SU-DHL-6 (cell line): Measurements from ENCODE around the gene PRPF8.
"Not testable (repeated sequence)": the region's sequence is repeated elsewhere in the genome, so short reads cannot be mapped to it uniquely, and the experiment has no call there.

ENCODE experiments used
- H2AFZ ChIP-seq: fragments of 200-600 bp; sonication (generic); 2 replicates; pipeline ENCODE4 v1.6.1; 2014; ENCODE audit warnings: low read depth, mild to moderate bottlenecking, moderate library complexity, mixed read lengths, antibody characterized with exemption, low read length; ENCODE audit not compliant: severe bottlenecking
- H3F3A ChIP-seq: fragments of 200-600 bp; shearing (Covaris generic); 2 replicates; pipeline ENCODE4 v1.6.0; 2016; ENCODE audit warnings: antibody characterized with exemption, mild to moderate bottlenecking; ENCODE audit not compliant: insufficient read depth
- H3K27ac ChIP-seq: fragments of 200-600 bp; sonication (generic); 2 replicates; pipeline ENCODE4 v1.5.1; 2016; ENCODE audit warnings: low read depth, mild to moderate bottlenecking, low read length, moderate library complexity, mixed read lengths
- H3K27me3 ChIP-seq: fragments of 200-600 bp; sonication (generic), shearing (Covaris generic); 2 replicates; pipeline ENCODE4 v1.6.0; 2014; ENCODE audit warnings: mild to moderate bottlenecking, low read length
- H3K36me3 ChIP-seq: fragments of 200-600 bp; sonication (generic); 2 replicates; pipeline ENCODE4 v1.6.1; 2014; ENCODE audit warnings: mild to moderate bottlenecking, low read length, mixed read lengths
- H3K4me2 ChIP-seq: fragments of 300-600, 200-600 bp; shearing (Covaris generic), sonication (generic); 2 replicates; pipeline ENCODE4 v1.6.0; 2014; ENCODE audit warnings: low read length, low read depth, mild to moderate bottlenecking; ENCODE audit not compliant: poor library complexity, severe bottlenecking
- H3K4me3 ChIP-seq: fragments of 200-600 bp; sonication (generic); 2 replicates; pipeline ENCODE4 v1.5.1; 2014; ENCODE audit warnings: antibody characterized with exemption, low read length, mild to moderate bottlenecking, mixed read lengths; ENCODE audit not compliant: insufficient read depth, poor library complexity, severe bottlenecking
- H3K79me2 ChIP-seq: fragments of 200-600 bp; sonication (generic); 2 replicates; pipeline ENCODE4 v1.6.1; 2014; ENCODE audit warnings: mild to moderate bottlenecking, low read length, moderate library complexity; ENCODE audit not compliant: insufficient read depth
- H3K9ac ChIP-seq: fragments of 200-600 bp; sonication (generic); 2 replicates; pipeline ENCODE4 v1.7.0; 2014; ENCODE audit warnings: mild to moderate bottlenecking, low read length
- H3K9me2 ChIP-seq: fragments of 200-600 bp; sonication (generic); replicated peaks from 2 replicates; pipeline ENCODE4 v1.6.1; 2014; ENCODE audit warnings: low read length; ENCODE audit not compliant: insufficient read depth
- H3K9me3 ChIP-seq: fragments of 200-600 bp; sonication (generic); 2 replicates; pipeline ENCODE4 v1.6.1; 2014; ENCODE audit warnings: low read length, mixed read lengths; ENCODE audit not compliant: insufficient read depth
- H4K20me1 ChIP-seq: fragments of 200-600 bp; sonication (generic); 2 replicates; pipeline ENCODE4 v1.6.1; 2014; ENCODE audit warnings: low read depth, mild to moderate bottlenecking, antibody characterized with exemption, low read length, moderate library complexity, mixed read lengths
- EZH2phosphoT487 ChIP-seq: fragments of 200-600 bp; sonication (generic), shearing (Covaris generic); conservative IDR thresholded peaks from 2 replicates; pipeline ENCODE4 v1.6.1; 2018; ENCODE audit warnings: mild to moderate bottlenecking, antibody characterized with exemption, low read length, moderate library complexity, mixed read lengths
- TF ChIP-seq, protein P1 (sequence below): fragments of 200-600 bp; sonication (generic); IDR thresholded peaks from one replicate; pipeline ENCODE4 v1.5.1; 2017; ENCODE audit warnings: antibody characterized with exemption, mild to moderate bottlenecking, low read length, moderate library complexity; ENCODE audit not compliant: insufficient read depth, poor library complexity, severe bottlenecking

PRPF8 gene

DNA sequence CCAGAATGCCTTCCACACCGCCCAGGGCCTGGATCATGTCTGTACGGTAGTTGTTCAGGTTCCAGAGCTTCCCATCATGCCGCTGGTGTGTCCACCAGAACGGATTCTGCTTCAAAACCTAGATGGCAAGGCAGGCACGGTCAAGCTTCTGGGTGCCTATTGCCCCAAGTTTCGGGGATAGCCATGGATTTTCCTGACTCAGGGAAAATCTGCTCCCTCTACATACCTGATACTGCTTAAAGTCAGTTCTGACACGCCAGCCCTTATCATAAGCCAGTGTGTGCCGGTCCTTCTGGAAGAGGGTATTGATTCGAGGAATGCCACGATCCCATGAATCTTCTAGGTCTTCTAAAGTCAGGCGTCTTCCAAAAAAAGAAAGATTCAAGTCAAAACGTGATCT, 23.6 kb downstream of the PRPF8 start:
- H3K36me3 ChIP-seq: peaks cover 43% of the 10 kb centered on the region
- no peak overlapping the region for H3K4me3 ChIP-seq
- TF ChIP-seq, protein P1, sequence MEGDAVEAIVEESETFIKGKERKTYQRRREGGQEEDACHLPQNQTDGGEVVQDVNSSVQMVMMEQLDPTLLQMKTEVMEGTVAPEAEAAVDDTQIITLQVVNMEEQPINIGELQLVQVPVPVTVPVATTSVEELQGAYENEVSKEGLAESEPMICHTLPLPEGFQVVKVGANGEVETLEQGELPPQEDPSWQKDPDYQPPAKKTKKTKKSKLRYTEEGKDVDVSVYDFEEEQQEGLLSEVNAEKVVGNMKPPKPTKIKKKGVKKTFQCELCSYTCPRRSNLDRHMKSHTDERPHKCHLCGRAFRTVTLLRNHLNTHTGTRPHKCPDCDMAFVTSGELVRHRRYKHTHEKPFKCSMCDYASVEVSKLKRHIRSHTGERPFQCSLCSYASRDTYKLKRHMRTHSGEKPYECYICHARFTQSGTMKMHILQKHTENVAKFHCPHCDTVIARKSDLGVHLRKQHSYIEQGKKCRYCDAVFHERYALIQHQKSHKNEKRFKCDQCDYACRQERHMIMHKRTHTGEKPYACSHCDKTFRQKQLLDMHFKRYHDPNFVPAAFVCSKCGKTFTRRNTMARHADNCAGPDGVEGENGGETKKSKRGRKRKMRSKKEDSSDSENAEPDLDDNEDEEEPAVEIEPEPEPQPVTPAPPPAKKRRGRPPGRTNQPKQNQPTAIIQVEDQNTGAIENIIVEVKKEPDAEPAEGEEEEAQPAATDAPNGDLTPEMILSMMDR: no peak
- no peak for TF ChIP-seq EZH2phosphoT487
- no peaks in the 10 kb centered on the region for H3K9me3 ChIP-seq
- no peak overlapping the region for H3K27ac ChIP-seq
- no peak overlapping the region for H3K4me2 ChIP-seq
- no peak overlapping the region for H2AFZ ChIP-seq
- H3K9ac ChIP-seq: no peak overlapping the region
- H3F3A ChIP-seq: no peaks in the 10 kb centered on the region
- no peaks in the 10 kb centered on the region for H3K27me3 ChIP-seq
- H3K9me2 ChIP-seq: no peaks in the 10 kb centered on the region
- H3K79me2 ChIP-seq: 0 out of 2 replicates have a peak, but pooled peaks cover 2% of the 10 kb centered on the region
- no peaks in the 10 kb centered on the region for H4K20me1 ChIP-seq

DNA sequence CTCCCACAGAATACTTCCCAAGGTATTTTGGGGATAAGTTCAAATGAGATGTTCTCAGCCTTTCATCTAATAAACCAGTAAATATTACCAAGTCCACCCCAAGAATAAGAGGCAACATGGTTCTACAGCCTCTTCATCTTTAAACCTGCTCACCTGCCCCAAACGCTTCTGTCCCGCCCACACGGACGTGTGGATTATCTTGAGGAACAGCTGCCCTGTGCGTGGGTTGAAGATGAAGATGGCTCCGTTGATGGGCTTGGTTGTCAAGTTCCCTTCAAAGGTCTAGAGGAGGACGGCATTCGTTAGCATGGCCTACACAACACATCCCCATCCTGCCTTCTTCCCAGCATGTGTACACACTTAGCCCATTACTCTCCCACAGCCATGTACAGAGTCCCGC, 26.6 kb downstream of the PRPF8 start:
- TF ChIP-seq, protein P1: no peak
- TF ChIP-seq EZH2phosphoT487: no peak
- H3K36me3 ChIP-seq: peaks cover 44% of the 10 kb centered on the region

DNA sequence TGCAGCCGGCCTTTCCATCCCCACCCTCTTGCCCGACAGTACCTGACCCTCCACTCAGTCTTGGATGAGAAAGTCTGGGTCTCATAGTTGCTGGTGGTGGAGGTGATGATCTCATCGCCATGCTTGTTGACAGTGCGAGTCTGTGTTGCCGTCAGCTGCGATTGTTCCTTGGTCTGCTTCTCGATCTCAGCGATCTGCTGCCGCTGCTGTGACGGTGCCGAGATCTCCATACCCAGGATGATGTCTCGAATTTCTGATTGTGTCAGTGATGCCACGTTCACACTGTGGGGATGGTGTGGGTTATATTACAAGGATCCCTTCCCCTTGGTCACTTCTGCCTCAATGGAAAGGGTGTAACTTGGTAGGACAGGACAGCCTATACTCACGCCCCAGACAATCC, 30.9 kb downstream of the PRPF8 start:
- Histone ChIP-seq H3K9ac (no peak overlapping the region), H3K79me2 (0 out of 2 replicates have a peak, but pooled peaks cover 2% of the 10 kb centered on the region), H3K9me2 (no peaks in the 10 kb centered on the region), H3K4me3 (no peak overlapping the region), H4K20me1 (no peaks in the 10 kb centered on the region), H3K27me3 (no peaks in the 10 kb centered on the region), H3F3A (peaks cover 19% of the 10 kb centered on the region; the same call in 1 of the 2 replicates), H2AFZ (no peak overlapping the region), H3K27ac (no peak overlapping the region), H3K4me2 (no peak overlapping the region), H3K9me3 (no peaks in the 10 kb centered on the region), H3K36me3 (peaks cover 18% of the 10 kb centered on the region; the same call in 1 of the 2 replicates)
- TF ChIP-seq EZH2phosphoT487: no peak
- TF ChIP-seq, protein P1: no peak

More for the DNA sequence above, 26.6 kb downstream of the PRPF8 start:
- Histone ChIP-seq H3K4me2 (no peak overlapping the region), H3K4me3 (no peak overlapping the region), H3K9ac (no peak overlapping the region), H3K79me2 (0 out of 2 replicates have a peak, but pooled peaks cover 2% of the 10 kb centered on the region), H3K9me3 (no peaks in the 10 kb centered on the region), H3K27me3 (no peaks in the 10 kb centered on the region), H4K20me1 (no peaks in the 10 kb centered on the region), H3K27ac (no peak overlapping the region), H2AFZ (no peak overlapping the region), H3F3A (no peaks in the 10 kb centered on the region), H3K9me2 (no peaks in the 10 kb centered on the region)

DNA sequence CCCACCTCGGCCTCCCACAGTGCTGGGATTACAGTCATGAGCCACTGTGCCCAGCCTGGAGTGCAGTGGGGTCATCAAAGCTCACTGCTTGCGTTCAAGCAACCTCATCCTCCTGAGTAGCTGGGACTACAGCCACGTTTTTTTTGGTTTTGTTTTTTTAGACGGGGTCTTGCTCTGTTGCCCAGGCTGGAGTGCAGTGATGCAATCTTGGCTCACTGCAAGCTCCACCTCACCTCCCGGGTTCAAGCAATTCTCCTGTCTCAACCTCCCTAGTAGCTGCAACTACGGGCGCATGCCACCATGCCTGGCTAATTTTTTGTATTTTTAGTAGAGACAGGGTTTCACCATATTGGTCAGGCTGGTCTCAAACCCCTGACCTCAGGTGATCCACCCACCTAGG, 31.9 kb downstream of the PRPF8 start:
- H3K36me3 ChIP-seq: peaks cover 15% of the 10 kb centered on the region; the same call in 1 of the 2 replicates
- H3F3A ChIP-seq: peaks cover 19% of the 10 kb centered on the region; the same call in 1 of the 2 replicates

More for the DNA sequence above, 31.9 kb downstream of the PRPF8 start:
- not testable (repeated sequence) for H3K9me2 ChIP-seq, H3K4me3 ChIP-seq, H3K9ac ChIP-seq, H4K20me1 ChIP-seq, H3K79me2 ChIP-seq, H3K27ac ChIP-seq, H3K27me3 ChIP-seq, H3K9me3 ChIP-seq, H3K4me2 ChIP-seq, H2AFZ ChIP-seq
